GM23338 (cell line): ENCODE data around the gene MICAL3. TPM values are rescaled to one million over a fixed set of nuclear protein-coding genes. Genes with fewer than 3 reads are reported as not detected.

Experiments used
- ATAC-seq: fragments of 200-7000 bp; cut with Tn5 transposase; 3 replicates; pipeline ENCODE4 v1.9.1; 2020
- DNase-seq: peaks from one replicate; pipeline ENCODE4 v3.0.0-alpha.2; 2015; ENCODE audit warnings: low spot score
- H2AFZ ChIP-seq: fragments of 200-600 bp; sonication (generic); 2 replicates; pipeline ENCODE4 v1.8.0; 2016; ENCODE audit warnings: antibody characterized with exemption, mild to moderate bottlenecking, moderate library complexity
- H3F3A ChIP-seq: fragments of 200-600 bp; sonication (generic); replicated peaks from 2 replicates; pipeline ENCODE4 v1.8.0; 2017; ENCODE audit warnings: antibody characterized with exemption, mixed run types, low read depth
- H3K27ac ChIP-seq: fragments of 200-600 bp; sonication (generic); 2 replicates; pipeline ENCODE4 v1.6.1; 2016; ENCODE audit warnings: low read depth
- H3K27me3 ChIP-seq: fragments of 200-600 bp; sonication (generic); 2 replicates; pipeline ENCODE4 v1.8.0; 2016; ENCODE audit warnings: mild to moderate bottlenecking, mixed run types, moderate library complexity; ENCODE audit not compliant: insufficient read depth
- H3K36me3 ChIP-seq: fragments of 200-600 bp; sonication (generic); 2 replicates; pipeline ENCODE4 v1.8.0; 2016; ENCODE audit warnings: mild to moderate bottlenecking; ENCODE audit not compliant: insufficient read depth
- H3K4me1 ChIP-seq: fragments of 200-600 bp; sonication (generic); 2 replicates; pipeline ENCODE4 v1.8.0; 2016; ENCODE audit warnings: mild to moderate bottlenecking, moderate library complexity; ENCODE audit not compliant: insufficient read depth
- H3K4me2 ChIP-seq: fragments of 200-600 bp; sonication (generic); 2 replicates; pipeline ENCODE4 v1.7.1; 2017; ENCODE audit warnings: mixed run types
- H3K4me3 ChIP-seq: fragments of 200-600 bp; sonication (generic); 2 replicates; pipeline ENCODE4 v1.6.1; 2016; ENCODE audit warnings: mixed run types
- H3K79me2 ChIP-seq: fragments of 200-600 bp; sonication (generic); replicated peaks from 2 replicates; pipeline ENCODE4 v1.8.0; 2017; ENCODE audit warnings: mild to moderate bottlenecking; ENCODE audit not compliant: insufficient read depth
- H3K9me2 ChIP-seq: fragments of 200-600 bp; sonication (generic); 2 replicates; pipeline ENCODE4 v1.8.0; 2017; ENCODE audit not compliant: insufficient read depth
- H4K20me1 ChIP-seq: fragments of 200-600 bp; sonication (generic); replicated peaks from 2 replicates; pipeline ENCODE4 v1.8.0; 2017; ENCODE audit warnings: mild to moderate bottlenecking; ENCODE audit not compliant: insufficient read depth
- H3K27ac Mint-ChIP-seq: 2 replicates; pipeline ENCODE4 v1.8.0; 2020; ENCODE audit warnings: inconsistent platforms, mild to moderate bottlenecking, moderate library complexity, mixed read lengths
- H3K27me3 Mint-ChIP-seq: 3 replicates; pipeline ENCODE4 v1.8.0; 2022; ENCODE audit warnings: low read depth, mild to moderate bottlenecking, moderate library complexity, mixed read lengths, inconsistent platforms; ENCODE audit not compliant: insufficient read depth, poor library complexity
- H3K36me3 Mint-ChIP-seq: 3 replicates; pipeline ENCODE4 v1.8.0; 2021; ENCODE audit warnings: low read depth, mild to moderate bottlenecking, inconsistent platforms, moderate library complexity, mixed read lengths
- H3K4me1 Mint-ChIP-seq: 3 replicates; pipeline ENCODE4 v1.8.0; 2020; ENCODE audit warnings: mild to moderate bottlenecking, inconsistent platforms, mixed read lengths
- H3K4me3 Mint-ChIP-seq: 3 replicates; pipeline ENCODE4 v1.8.0; 2021; ENCODE audit warnings: moderate library complexity, mild to moderate bottlenecking, inconsistent platforms, mixed read lengths
- H3K9me3 Mint-ChIP-seq: 3 replicates; pipeline ENCODE4 v1.8.0; 2020; ENCODE audit warnings: moderate library complexity, mild to moderate bottlenecking, inconsistent platforms, mixed read lengths
- CREB1 ChIP-seq: fragments of 250-450 bp; sonication (Bioruptor Pico); IDR thresholded peaks from 2 replicates; pipeline ENCODE4 v1.5.0; 2020; ENCODE audit warnings: low read depth, mild to moderate bottlenecking, moderate library complexity
- CTCF ChIP-seq, 2 experiments: fragments of 200-600 bp in 1 of 2; sonication (generic) in 1 of 2; conservative IDR thresholded peaks; 2 replicates each; pipeline versions ENCODE4 v1.5.1 to v1.6.1; 2016 to 2017; ENCODE audit warnings: antibody characterized with exemption in 2 of 2, low read depth in 2 of 2, mild to moderate bottlenecking in 2 of 2, moderate library complexity in 1 of 2
- ETS1 ChIP-seq: IDR thresholded peaks from 2 replicates; pipeline ENCODE4 v1.6.1; 2016; ENCODE audit warnings: antibody characterized with exemption
- EZH2 ChIP-seq: fragments of 200-600 bp; sonication (generic); IDR thresholded peaks from one replicate; pipeline ENCODE4 v1.8.0; 2017; ENCODE audit warnings: antibody characterized with exemption, mild to moderate bottlenecking, low read depth; ENCODE audit not compliant: unreplicated experiment
- EZH2phosphoT487 ChIP-seq: fragments of 200-600 bp; sonication (generic); IDR thresholded peaks from one replicate; pipeline ENCODE4 v1.8.1; 2018; ENCODE audit warnings: antibody characterized with exemption; ENCODE audit not compliant: unreplicated experiment
- JUNB ChIP-seq: IDR thresholded peaks from one replicate; pipeline ENCODE4 v1.6.1; 2016; ENCODE audit warnings: antibody characterized with exemption; ENCODE audit not compliant: unreplicated experiment
- NANOG ChIP-seq: IDR thresholded peaks from 2 replicates; pipeline ENCODE4 v1.6.1; 2016; ENCODE audit warnings: antibody characterized with exemption, borderline replicate concordance
- POLR2AphosphoS5 ChIP-seq: IDR thresholded peaks from 2 replicates; pipeline ENCODE4 v1.6.1; 2016; ENCODE audit warnings: antibody characterized with exemption, low read depth
- REST ChIP-seq: IDR thresholded peaks from one replicate; pipeline ENCODE4 v1.6.1; 2018; ENCODE audit warnings: antibody characterized with exemption; ENCODE audit not compliant: unreplicated experiment
- STAT1 ChIP-seq: IDR thresholded peaks from one replicate; pipeline ENCODE4 v1.6.1; 2016; ENCODE audit warnings: antibody characterized with exemption; ENCODE audit not compliant: unreplicated experiment
- ZNF114 ChIP-seq: fragments of 250-450 bp; sonication (Bioruptor Pico); IDR thresholded peaks from 2 replicates; pipeline ENCODE4 v1.5.0; 2020; ENCODE audit warnings: mild to moderate bottlenecking, moderate library complexity
- ZNF331 ChIP-seq: fragments of 250-450 bp; sonication (Bioruptor Pico); IDR thresholded peaks from 2 replicates; pipeline ENCODE4 v1.5.0; 2020; ENCODE audit warnings: low read depth, mild to moderate bottlenecking, moderate library complexity
- ZNF462 ChIP-seq: fragments of 250-450 bp; sonication (Bioruptor Pico); IDR thresholded peaks from 2 replicates; pipeline ENCODE4 v1.5.0; 2020; ENCODE audit warnings: mild to moderate bottlenecking, moderate library complexity
- polyA plus RNA-seq: library from polyadenylated mRNA; unstranded; fragments of >200 nt; fragmentation: Nextera tagmentation; extraction: Ambion mirVana; gene quantifications from 2 replicates; pipeline ENCODE4 v1.2.1, GENCODE V29; 2016
- total RNA-seq: library from RNA; depleted of rRNA; stranded (reverse); fragments of >200 nt; shearing (Covaris generic); gene quantifications from 2 replicates; pipeline ENCODE4 v1.2.3, GENCODE V29; 2014

The MICAL3 gene
- total and polyA plus RNA-seq, 2 experiments from 2014 or later, result 10.1 to 33.9 TPM

- Histone ChIP-seq H3K36me3 (no peaks in the 10 kb centered on the region), H3K27ac (no peak overlapping the region), H3K4me2 (no peak overlapping the region), H3K9me2 (no peaks in the 10 kb centered on the region), H3K4me3 (no peak overlapping the region), H3K4me1 (no peaks in the 10 kb centered on the region), H3K79me2 (no peaks in the 10 kb centered on the region), H4K20me1 (no peaks in the 10 kb centered on the region), H3K27me3 (no peaks in the 10 kb centered on the region), H3F3A (no peaks in the 10 kb centered on the region), H2AFZ (no peak overlapping the region)
- Mint-ChIP-seq H3K9me3 (no peaks in the 10 kb centered on the region), H3K27ac (no peak overlapping the region), H3K27me3 (peaks cover 12% of the 10 kb centered on the region), H3K4me3 (no peak overlapping the region), H3K4me1 (peaks cover 3% of the 10 kb centered on the region; the same call in 2 of the 3 replicates), H3K36me3 (no peaks in the 10 kb centered on the region)
- TF ChIP-seq EZH2 (no peak), EZH2phosphoT487 (no peak), REST (no peak), NANOG (no peak), JUNB (no peak), ZNF331 (CRISPR knock-in tag) (no peak), CTCF (conservative IDR thresholded peaks at IDR 0.05; ENCODE audit: low read depth in 2 of 2) (no peak), STAT1 (no peak), ZNF114 (no peak), CREB1 (CRISPR knock-in tag) (no peak), ETS1 (no peak), POLR2AphosphoS5 (no peak), ZNF462 (no peak)
- no peak for DNase-seq
- no peak for ATAC-seq
Observed at GRCh38 chr22:17794726-17795542, 229.4 kb downstream of the MICAL3 start.
